Kidney (tissue), 14 donors: ENCODE results near the gene RTP2. TPM values are rescaled to one million over a fixed set of nuclear protein-coding genes. Genes with fewer than 3 reads are reported as not detected.

Source experiments
- DNase-seq, 5 donors: peaks; one replicate each; pipeline ENCODE4 v3.0.0-alpha.2; 2013 to 2020
- FAIRE-seq: peaks from 2 replicates; lab custom pipeline; 2012; peaks lifted over from hg19 to GRCh38; lab: Jason Lieb, UNC
- H3K27ac ChIP-seq, 2 donors: one replicate each; pipeline ENCODE4 v1.7.0; 2013; ENCODE audit warnings: low read depth in 2 of 2, low read length in 2 of 2, inconsistent platforms in 1 of 2
- H3K27me3 ChIP-seq: one replicate; pipeline ENCODE4 v1.7.1; 2013; ENCODE audit warnings: low read length, inconsistent platforms; ENCODE audit not compliant: control insufficient read depth, insufficient read depth
- H3K36me3 ChIP-seq, 3 donors: one replicate each; pipeline versions ENCODE4 v1.7.0 to v1.7.1; 2013; ENCODE audit warnings: low read length in 3 of 3, control low read depth in 1 of 3, inconsistent platforms in 1 of 3; ENCODE audit not compliant: insufficient read depth in 3 of 3, control insufficient read depth in 2 of 3
- H3K4me1 ChIP-seq, 3 donors: one replicate each; pipeline versions ENCODE4 v1.7.0 to v1.7.1; 2013; ENCODE audit warnings: low read length in 3 of 3, inconsistent platforms in 1 of 3, low read depth in 1 of 3; ENCODE audit not compliant: control insufficient read depth in 2 of 3, insufficient read depth in 2 of 3
- H3K4me3 ChIP-seq, 3 donors: one replicate each; pipeline versions ENCODE4 v1.7.0 to v1.8.1; 2013; ENCODE audit warnings: low read length in 3 of 3, control low read depth in 1 of 3, inconsistent platforms in 1 of 3
- H3K9ac ChIP-seq, 3 donors: one replicate each; pipeline versions ENCODE4 v1.7.0 to v1.7.1; 2013; ENCODE audit warnings: low read length in 3 of 3, control low read depth in 1 of 3, inconsistent platforms in 1 of 3
- H3K9me3 ChIP-seq, 3 donors: one replicate each; pipeline versions ENCODE4 v1.7.0 to v1.7.1; 2013; ENCODE audit warnings: low read length in 3 of 3, control low read depth in 1 of 3, inconsistent platforms in 1 of 3; ENCODE audit not compliant: control insufficient read depth in 2 of 3, insufficient read depth in 1 of 3
- CTCF ChIP-seq: IDR thresholded peaks from 3 replicates; pipeline ENCODE4 v1.5.1; 2012; ENCODE audit warnings: mild to moderate bottlenecking, moderate library complexity, borderline replicate concordance; ENCODE audit not compliant: insufficient read depth; ENCODE audit errors: extremely low read depth
- intact Hi-C: fragments of 100-400 bp; cut with DNase I; formaldehyde crosslinking; loops from one replicate; pipeline ENCODE4 v1.11.1; 2022
- polyA plus RNA-seq: library from polyadenylated mRNA; stranded (reverse); fragments of 350-450 nt; fragmentation: Illumina TruSeq; extraction: RNeasy Lipid Tissue Mini Kit (QIAGEN cat#74804); gene quantifications from one replicate; pipeline ENCODE4 v1.2.3, GENCODE V29; 2014; ENCODE audit warnings: low read depth, low replicate concordance; ENCODE audit not compliant: insufficient read depth
- total RNA-seq: library from RNA; stranded (reverse); fragmentation: NEBNext Ultra II Directional; extraction: Animal tissue kit (Norgen Biotek cat#: 25700); gene quantifications from one replicate; pipeline ENCODE4 v1.2.1, GENCODE V29; 2021
- donor health status: control.
- donor health status: control.
- donor health status: control.
- donor health status: control.
- donor health status: control.
- donor health status: DM: yes; HTN: yes; CAD: no.
- donor health status: Normal renal cell carcinoma (clear cell type).

Gene RTP2
- total and polyA plus RNA-seq, 2 donors from 2014 or later, result not detected

GRCh38 chr3:187737006-187737367, 34.6 kb upstream of the RTP2 start:
- FAIRE-seq, result no peak
- no peak overlapping the region for H3K27ac ChIP-seq
- peaks cover 0 to 16% (median 11%) of the 10 kb centered on the region in 3 donors for H3K4me1 ChIP-seq
- intact Hi-C loops, result no loop called here
- no peak for TF ChIP-seq CTCF
- peak in 2 of 5 donors; percentile 28 to 41 for DNase-seq
- no peaks in the 10 kb centered on the region for H3K9me3 ChIP-seq
- H3K27me3 ChIP-seq, result no peaks in the 10 kb centered on the region
- peaks cover 0 to 7% (median 2%) of the 10 kb centered on the region in 3 donors for H3K36me3 ChIP-seq
- H3K9ac ChIP-seq, result peak overlapping the region in 1 of 3 donors; percentile 98
- H3K4me3 ChIP-seq, result peak overlapping the region; percentile 73 to 83 (median 81)

GRCh38 chr3:187736418-187736871, 34.1 kb upstream of the RTP2 start:
- intact Hi-C loops, result no loop called here
- no peak overlapping the region for H3K27ac ChIP-seq
- peaks cover 0 to 12% (median 5%) of the 10 kb centered on the region in 3 donors for H3K36me3 ChIP-seq
- no peak overlapping the region for H3K9ac ChIP-seq
- H3K27me3 ChIP-seq, result no peaks in the 10 kb centered on the region
- H3K4me3 ChIP-seq, result no peak overlapping the region
- H3K4me1 ChIP-seq, result peaks cover 0 to 12% (median 9%) of the 10 kb centered on the region in 3 donors
- DNase-seq (peak in 1 of 5 donors; percentile 45), FAIRE-seq (no peak)
- TF ChIP-seq CTCF, result no peak
- no peaks in the 10 kb centered on the region for H3K9me3 ChIP-seq

- intact Hi-C loops, result no loop called here
- Histone ChIP-seq H3K27ac (no peak overlapping the region), H3K9ac (no peak overlapping the region), H3K36me3 (peaks cover 0 to 18% (median 11%) of the 10 kb centered on the region in 3 donors), H3K9me3 (no peaks in the 10 kb centered on the region), H3K4me1 (peaks cover 0 to 12% (median 9%) of the 10 kb centered on the region in 3 donors), H3K27me3 (no peaks in the 10 kb centered on the region), H3K4me3 (no peak overlapping the region)
- DNase-seq (no peak), FAIRE-seq (no peak)
- no peak for TF ChIP-seq CTCF
Observed at GRCh38 chr3:187735837-187736236, 33.5 kb upstream of the RTP2 start.

GRCh38 chr3:187735383-187735782, 33.0 kb upstream of the RTP2 start:
- H3K4me3 ChIP-seq, result no peak overlapping the region
- H3K27me3 ChIP-seq, result no peaks in the 10 kb centered on the region
- H3K9ac ChIP-seq, result no peak overlapping the region
- no peak overlapping the region for H3K27ac ChIP-seq
- H3K4me1 ChIP-seq, result peaks cover 0 to 9% (median 6%) of the 10 kb centered on the region in 3 donors
- H3K9me3 ChIP-seq, result no peaks in the 10 kb centered on the region
- intact Hi-C loops, result no loop called here
- FAIRE-seq (no peak), DNase-seq (no peak)
- H3K36me3 ChIP-seq, result peaks cover 0 to 23% (median 15%) of the 10 kb centered on the region in 3 donors
- TF ChIP-seq CTCF, result no peak
